ENCODE results near the gene DENND1A.

The DENND1A gene

GRCh38 chr9:123488722-123489321 is 441.1 kb downstream of the DENND1A start:
- Histone ChIP-seq H3K4me3 (ENCODE audit: low read length in 2 of 2) (no peak overlapping the region), H3K27me3 (ENCODE audit: control insufficient read depth in 1 of 2, insufficient read depth in 2 of 2, low read length in 2 of 2) (no peaks in the 10 kb centered on the region), H3K36me3 (ENCODE audit: control insufficient read depth in 2 of 2, insufficient read depth in 2 of 2, low read length in 2 of 2) (peaks cover 0 to 3% of the 10 kb centered on the region in 2 donors), H3K9ac (ENCODE audit: low read length in 2 of 2) (no peak overlapping the region), H3K27ac (ENCODE audit: low read length) (no peak overlapping the region), H3K9me3 (ENCODE audit: control insufficient read depth in 2 of 2, low read length in 2 of 2) (no peaks in the 10 kb centered on the region), H3K4me1 (ENCODE audit: control insufficient read depth, insufficient read depth, low read length) (no peaks in the 10 kb centered on the region)

GRCh38 chr9:123487944-123488548 is 441.9 kb downstream of the DENND1A start:
- no peaks in the 10 kb centered on the region for H3K9me3 ChIP-seq (ENCODE audit: control insufficient read depth in 2 of 2, low read length in 2 of 2)
- no peak overlapping the region for H3K4me3 ChIP-seq (ENCODE audit: low read length in 2 of 2)
- no peaks in the 10 kb centered on the region for H3K4me1 ChIP-seq (ENCODE audit: control insufficient read depth, insufficient read depth, low read length)
- H3K9ac ChIP-seq (ENCODE audit: low read length in 2 of 2) = no peak overlapping the region
- no peaks in the 10 kb centered on the region for H3K27me3 ChIP-seq (ENCODE audit: control insufficient read depth in 1 of 2, insufficient read depth in 2 of 2, low read length in 2 of 2)
- H3K36me3 ChIP-seq (ENCODE audit: control insufficient read depth in 2 of 2, insufficient read depth in 2 of 2, low read length in 2 of 2) = peaks cover 0 to 3% of the 10 kb centered on the region in 2 donors
- H3K27ac ChIP-seq (ENCODE audit: low read length) = no peak overlapping the region

- H3K27ac ChIP-seq (ENCODE audit: low read length) = no peak overlapping the region
- no peaks in the 10 kb centered on the region for H3K9me3 ChIP-seq (ENCODE audit: control insufficient read depth in 2 of 2, low read length in 2 of 2)
- H3K9ac ChIP-seq (ENCODE audit: low read length in 2 of 2) = no peak overlapping the region
- H3K27me3 ChIP-seq (ENCODE audit: control insufficient read depth in 1 of 2, insufficient read depth in 2 of 2, low read length in 2 of 2) = no peaks in the 10 kb centered on the region
- H3K4me3 ChIP-seq (ENCODE audit: low read length in 2 of 2) = no peak overlapping the region
- no peaks in the 10 kb centered on the region for H3K4me1 ChIP-seq (ENCODE audit: control insufficient read depth, insufficient read depth, low read length)
- H3K36me3 ChIP-seq (ENCODE audit: control insufficient read depth in 2 of 2, insufficient read depth in 2 of 2, low read length in 2 of 2) = peaks cover 0 to 3% of the 10 kb centered on the region in 2 donors
Observed at GRCh38 chr9:123486431-123486830, 443.5 kb downstream of the DENND1A start.

- Histone ChIP-seq H3K27ac (ENCODE audit: low read length) (no peak overlapping the region), H3K4me1 (ENCODE audit: control insufficient read depth, insufficient read depth, low read length) (no peaks in the 10 kb centered on the region), H3K27me3 (ENCODE audit: control insufficient read depth in 1 of 2, insufficient read depth in 2 of 2, low read length in 2 of 2) (no peaks in the 10 kb centered on the region), H3K9me3 (ENCODE audit: control insufficient read depth in 2 of 2, low read length in 2 of 2) (no peaks in the 10 kb centered on the region), H3K36me3 (ENCODE audit: control insufficient read depth in 2 of 2, insufficient read depth in 2 of 2, low read length in 2 of 2) (peaks cover 0 to 2% of the 10 kb centered on the region in 2 donors), H3K4me3 (ENCODE audit: low read length in 2 of 2) (no peak overlapping the region), H3K9ac (ENCODE audit: low read length in 2 of 2) (no peak overlapping the region)
Observed at GRCh38 chr9:123485216-123485615, 444.7 kb downstream of the DENND1A start.

- Histone ChIP-seq H3K36me3 (ENCODE audit: control insufficient read depth in 2 of 2, insufficient read depth in 2 of 2, low read length in 2 of 2) (peaks cover 0 to 2% of the 10 kb centered on the region in 2 donors), H3K9me3 (ENCODE audit: control insufficient read depth in 2 of 2, low read length in 2 of 2) (no peaks in the 10 kb centered on the region), H3K4me1 (ENCODE audit: control insufficient read depth, insufficient read depth, low read length) (no peaks in the 10 kb centered on the region), H3K9ac (ENCODE audit: low read length in 2 of 2) (no peak overlapping the region), H3K4me3 (ENCODE audit: low read length in 2 of 2) (no peak overlapping the region), H3K27ac (ENCODE audit: low read length) (no peak overlapping the region), H3K27me3 (ENCODE audit: control insufficient read depth in 1 of 2, insufficient read depth in 2 of 2, low read length in 2 of 2) (no peaks in the 10 kb centered on the region)
Observed at GRCh38 chr9:123484130-123484529, 445.8 kb downstream of the DENND1A start.

- Histone ChIP-seq H3K4me3 (ENCODE audit: low read length in 2 of 2) (no peak overlapping the region), H3K9me3 (ENCODE audit: control insufficient read depth in 2 of 2, low read length in 2 of 2) (no peaks in the 10 kb centered on the region), H3K27me3 (ENCODE audit: control insufficient read depth in 1 of 2, insufficient read depth in 2 of 2, low read length in 2 of 2) (no peaks in the 10 kb centered on the region), H3K9ac (ENCODE audit: low read length in 2 of 2) (no peak overlapping the region), H3K36me3 (ENCODE audit: control insufficient read depth in 2 of 2, insufficient read depth in 2 of 2, low read length in 2 of 2) (peaks cover 0 to 2% of the 10 kb centered on the region in 2 donors), H3K27ac (ENCODE audit: low read length) (no peak overlapping the region), H3K4me1 (ENCODE audit: control insufficient read depth, insufficient read depth, low read length) (no peaks in the 10 kb centered on the region)
Observed at GRCh38 chr9:123483191-123483803, 446.6 kb downstream of the DENND1A start.

- Histone ChIP-seq H3K9ac (ENCODE audit: low read length in 2 of 2) (no peak overlapping the region), H3K27ac (ENCODE audit: low read length) (no peak overlapping the region), H3K36me3 (ENCODE audit: control insufficient read depth in 2 of 2, insufficient read depth in 2 of 2, low read length in 2 of 2) (no peaks in the 10 kb centered on the region), H3K4me1 (ENCODE audit: control insufficient read depth, insufficient read depth, low read length) (no peaks in the 10 kb centered on the region), H3K4me3 (ENCODE audit: low read length in 2 of 2) (no peak overlapping the region), H3K27me3 (ENCODE audit: control insufficient read depth in 1 of 2, insufficient read depth in 2 of 2, low read length in 2 of 2) (no peaks in the 10 kb centered on the region), H3K9me3 (ENCODE audit: control insufficient read depth in 2 of 2, low read length in 2 of 2) (no peaks in the 10 kb centered on the region)
Observed at GRCh38 chr9:123482295-123482968, 447.5 kb downstream of the DENND1A start.

- H3K4me1 ChIP-seq (ENCODE audit: control insufficient read depth, insufficient read depth, low read length) = no peaks in the 10 kb centered on the region
- H3K27me3 ChIP-seq (ENCODE audit: control insufficient read depth in 1 of 2, insufficient read depth in 2 of 2, low read length in 2 of 2) = no peaks in the 10 kb centered on the region
- H3K4me3 ChIP-seq (ENCODE audit: low read length in 2 of 2) = no peak overlapping the region
- no peak overlapping the region for H3K9ac ChIP-seq (ENCODE audit: low read length in 2 of 2)
- H3K27ac ChIP-seq (ENCODE audit: low read length) = no peak overlapping the region
- H3K36me3 ChIP-seq (ENCODE audit: control insufficient read depth in 2 of 2, insufficient read depth in 2 of 2, low read length in 2 of 2) = no peaks in the 10 kb centered on the region
- no peaks in the 10 kb centered on the region for H3K9me3 ChIP-seq (ENCODE audit: control insufficient read depth in 2 of 2, low read length in 2 of 2)
Observed at GRCh38 chr9:123481209-123481865, 448.6 kb downstream of the DENND1A start.

GRCh38 chr9:123480791-123481190 is 449.1 kb downstream of the DENND1A start:
- Histone ChIP-seq H3K9ac (ENCODE audit: low read length in 2 of 2) (no peak overlapping the region), H3K27me3 (ENCODE audit: control insufficient read depth in 1 of 2, insufficient read depth in 2 of 2, low read length in 2 of 2) (no peaks in the 10 kb centered on the region), H3K36me3 (ENCODE audit: control insufficient read depth in 2 of 2, insufficient read depth in 2 of 2, low read length in 2 of 2) (no peaks in the 10 kb centered on the region), H3K4me3 (ENCODE audit: low read length in 2 of 2) (no peak overlapping the region), H3K4me1 (ENCODE audit: control insufficient read depth, insufficient read depth, low read length) (no peaks in the 10 kb centered on the region), H3K9me3 (ENCODE audit: control insufficient read depth in 2 of 2, low read length in 2 of 2) (no peaks in the 10 kb centered on the region), H3K27ac (ENCODE audit: low read length) (no peak overlapping the region)

GRCh38 chr9:123480096-123480495 is 449.8 kb downstream of the DENND1A start:
- no peak overlapping the region for H3K27ac ChIP-seq (ENCODE audit: low read length)
- no peaks in the 10 kb centered on the region for H3K27me3 ChIP-seq (ENCODE audit: control insufficient read depth in 1 of 2, insufficient read depth in 2 of 2, low read length in 2 of 2)
- H3K36me3 ChIP-seq (ENCODE audit: control insufficient read depth in 2 of 2, insufficient read depth in 2 of 2, low read length in 2 of 2) = no peaks in the 10 kb centered on the region
- no peak overlapping the region for H3K4me3 ChIP-seq (ENCODE audit: low read length in 2 of 2)
- no peaks in the 10 kb centered on the region for H3K4me1 ChIP-seq (ENCODE audit: control insufficient read depth, insufficient read depth, low read length)
- no peak overlapping the region for H3K9ac ChIP-seq (ENCODE audit: low read length in 2 of 2)
- no peaks in the 10 kb centered on the region for H3K9me3 ChIP-seq (ENCODE audit: control insufficient read depth in 2 of 2, low read length in 2 of 2)
